ENCODE measurements around the gene VSIR.

Gene VSIR

GRCh38 chr10:71773221-71773971 lies at the start of gene VSIR:
Gene VSIR, minus strand, starts transcription at chr10:71773520. Its CDS starts 81 bp downstream, at chr10:71773439.
- no peak for DNase-seq

GRCh38 chr10:71821909-71822763 lies 48.8 kb upstream of the VSIR start:
- no peak for DNase-seq

GRCh38 chr10:71820966-71821365 lies 47.6 kb upstream of the VSIR start:
- DNase-seq, result no peak

- no peak for DNase-seq
Measured at GRCh38 chr10:71819985-71820384, 46.7 kb upstream of the VSIR start.

GRCh38 chr10:71819441-71819861 lies 46.1 kb upstream of the VSIR start:
- no peak for DNase-seq

GRCh38 chr10:71818674-71819260 lies 45.4 kb upstream of the VSIR start:
- no peak for DNase-seq

- DNase-seq, result no peak
Measured at GRCh38 chr10:71817831-71818655, 44.7 kb upstream of the VSIR start.

GRCh38 chr10:71816936-71817618 lies 43.8 kb upstream of the VSIR start:
- DNase-seq, result no peak

GRCh38 chr10:71816421-71816851 lies 43.1 kb upstream of the VSIR start:
- no peak for DNase-seq

- DNase-seq, result no peak
Measured at GRCh38 chr10:71815515-71816130, 42.3 kb upstream of the VSIR start.

- DNase-seq, result no peak
Measured at GRCh38 chr10:71814922-71815411, 41.6 kb upstream of the VSIR start.

GRCh38 chr10:71812913-71813590 lies 39.7 kb upstream of the VSIR start:
- DNase-seq, result no peak

- DNase-seq, result peak in 1 of 2 experiments; percentile 36
Measured at GRCh38 chr10:71812016-71812912, 38.9 kb upstream of the VSIR start.

- DNase-seq, result no peak
Measured at GRCh38 chr10:71811351-71811750, 38.0 kb upstream of the VSIR start.

GRCh38 chr10:71810048-71810750 lies 36.9 kb upstream of the VSIR start:
- DNase-seq, result no peak

GRCh38 chr10:71809628-71810027 lies 36.3 kb upstream of the VSIR start:
- DNase-seq, result no peak

- DNase-seq, result no peak
Measured at GRCh38 chr10:71807557-71808510, 34.5 kb upstream of the VSIR start.
